Measurements from ENCODE around the gene ZNF106. TPM values are rescaled to one million over a fixed set of nuclear protein-coding genes. Genes with fewer than 3 reads are reported as not detected.

ZNF106 gene
- total RNA-seq, 4 donors from 2014 or later: 109 to 166 (median 156) TPM

- TF ChIP-seq CTCF (IDR thresholded peaks at IDR 0.05; ENCODE audit: low read depth): no peak
Measured at GRCh38 chr15:42367041-42367440, 123.9 kb downstream of the ZNF106 start.

GRCh38 chr15:42365921-42366550, 124.9 kb downstream of the ZNF106 start:
- TF ChIP-seq CTCF (IDR thresholded peaks at IDR 0.05; ENCODE audit: low read depth): no peak

- TF ChIP-seq CTCF (IDR thresholded peaks at IDR 0.05; ENCODE audit: low read depth): no peak
Measured at GRCh38 chr15:42364529-42364928, 126.4 kb downstream of the ZNF106 start.

GRCh38 chr15:42363942-42364341, 127.0 kb downstream of the ZNF106 start:
- TF ChIP-seq CTCF (IDR thresholded peaks at IDR 0.05; ENCODE audit: low read depth): no peak

GRCh38 chr15:42363487-42363886, 127.5 kb downstream of the ZNF106 start:
- no peak for TF ChIP-seq CTCF (IDR thresholded peaks at IDR 0.05; ENCODE audit: low read depth)

Small RNA genes lying within 50 kb of the gene (small RNA-seq; reads per million reads assigned to genes)
- gene RNU6-188P: not detected

Other genes starting within 250 kb of the ZNF106 start
- gene GANC, start 217.9 kb downstream of the ZNF106 start, total RNA-seq: 10 to 100 TPM; 26.1 to 42.0 (median 35.3) TPM
- gene TMEM87A, start 217.7 kb downstream of the ZNF106 start, total RNA-seq: 10 to 100 TPM; 47.1 to 63.1 (median 57.0) TPM
- gene CAPN3, start 131.6 kb downstream of the ZNF106 start, total RNA-seq: 10 to 100 TPM in 3 of 4 donors, 1 to 10 TPM in 1; 8.2 to 22.4 (median 13.6) TPM
- 10 to 100 TPM; 76.5 to 98.6 (median 97.2) TPM for gene SNAP23, start 4.5 kb upstream of the ZNF106 start, total RNA-seq
- 10 to 100 TPM; 15.9 to 29.0 (median 21.2) TPM for gene LRRC57, start 57.7 kb upstream of the ZNF106 start, total RNA-seq
- 10 to 100 TPM; 17.3 to 37.8 (median 33.0) TPM for gene HAUS2, start 57.7 kb upstream of the ZNF106 start, total RNA-seq
- 10 to 100 TPM; 25.6 to 79.5 (median 39.8) TPM for gene STARD9, start 84.5 kb upstream of the ZNF106 start, total RNA-seq
- 10 to 100 TPM in 2 of 4 donors, 1 to 10 TPM in 2; 5.2 to 16.0 (median 9.2) TPM for gene CDAN1, start 246.0 kb upstream of the ZNF106 start, total RNA-seq